GM12878 (cell line): ENCODE measurements around the gene HYCC2. TPM values are rescaled to one million over a fixed set of nuclear protein-coding genes. Genes with fewer than 3 reads are reported as not detected.

Source experiments
- ATAC-seq: fragments of 200-7000 bp; cut with Tn5 transposase; 3 replicates; pipeline ENCODE4 v1.9.1; 2020; ENCODE audit warnings: mild to moderate bottlenecking, moderate library complexity
- BruUV-seq: library from RNA; stranded (reverse); fragments of 400-500 nt; replicated peaks from 2 replicates; lab custom pipeline; 2021; lab: Mats Ljungman, UMichigan
- CTCF ChIA-PET: fragments of 300-600 bp; sonication (Branson Sonifier 250); formaldehyde crosslinking; extraction: SDS; loops from one replicate; lab custom pipeline; 2021; ENCODE audit warnings: inconsistent platforms; lab: Yijun Ruan, JAX
- POLR2A ChIA-PET: fragments of 350-600 bp; formaldehyde crosslinking; extraction: SDS; loops from one replicate; lab custom pipeline; 2021; ENCODE audit warnings: inconsistent platforms; lab: Charles Lee
- RAD21 ChIA-PET: fragments of 300-600 bp; sonication (Branson Sonifier 250); formaldehyde crosslinking; loops from one replicate; lab custom pipeline; 2023; ENCODE audit warnings: antibody characterized with exemption; ENCODE audit not compliant: unreplicated experiment; lab: Charles Lee
- SMC1A ChIA-PET: fragments of 300-600 bp; sonication (Branson Sonifier 250); formaldehyde crosslinking; loops from one replicate; lab custom pipeline; 2023; ENCODE audit not compliant: unreplicated experiment, uncharacterized antibody; lab: Charles Lee
- DNase-seq: peaks from one replicate; pipeline ENCODE4 v3.0.0-alpha.2; 2011; ENCODE audit warnings: low read depth, low spot score
- FAIRE-seq: peaks from 3 replicates; lab custom pipeline; 2011; peaks lifted over from hg19 to GRCh38; lab: Jason Lieb, UNC
- H2AFZ ChIP-seq: 2 replicates; pipeline ENCODE4 v1.6.0; 2011; ENCODE audit warnings: low read depth, low read length, control low read depth; ENCODE audit not compliant: control insufficient read depth
- H3K27ac ChIP-seq: 2 replicates; pipeline ENCODE4 v1.5.1; 2011; ENCODE audit warnings: control low read depth; ENCODE audit not compliant: control insufficient read depth, insufficient read depth
- H3K27me3 ChIP-seq, 2 experiments: replicated peaks in 1 of 2; 2 replicates each; pipeline versions ENCODE4 v1.6.0 to v1.6.1; 2011; ENCODE audit warnings: low read length in 1 of 2; ENCODE audit not compliant: control insufficient read depth in 2 of 2, insufficient read depth in 2 of 2
- H3K36me3 ChIP-seq, 2 experiments: 2 replicates each; pipeline ENCODE4 v1.5.1; 2011; ENCODE audit warnings: low read length in 1 of 2; ENCODE audit not compliant: control insufficient read depth in 2 of 2, insufficient read depth in 2 of 2
- H3K4me1 ChIP-seq: 2 replicates; pipeline ENCODE4 v1.6.1; 2011; ENCODE audit warnings: mild to moderate bottlenecking, low read length, moderate library complexity, mixed read lengths; ENCODE audit not compliant: control insufficient read depth, insufficient read depth
- H3K4me2 ChIP-seq: 2 replicates; pipeline ENCODE4 v1.6.0; 2011; ENCODE audit warnings: control low read depth; ENCODE audit not compliant: control insufficient read depth, insufficient read depth
- H3K4me3 ChIP-seq: fragments of 200-600 bp; sonication (generic); 2 replicates; pipeline ENCODE4 v1.5.1; 2016
- H3K79me2 ChIP-seq: 2 replicates; pipeline ENCODE4 v1.6.0; 2011; ENCODE audit warnings: low read length; ENCODE audit not compliant: control insufficient read depth, insufficient read depth
- H3K9ac ChIP-seq: 2 replicates; pipeline ENCODE4 v1.8.0; 2011; ENCODE audit warnings: low read length, control low read depth, mixed read lengths; ENCODE audit not compliant: control insufficient read depth, insufficient read depth
- H3K9me3 ChIP-seq: replicated peaks from 3 replicates; pipeline ENCODE4 v1.5.1; 2011; ENCODE audit warnings: mild to moderate bottlenecking, low read length; ENCODE audit not compliant: control insufficient read depth, insufficient read depth
- H4K20me1 ChIP-seq: 2 replicates; pipeline ENCODE4 v1.6.0; 2011; ENCODE audit not compliant: control insufficient read depth, insufficient read depth
- SRF ChIP-seq, 2 experiments: IDR thresholded peaks; 2 replicates each; pipeline ENCODE4 v1.6.1; 2011; ENCODE audit warnings: low read depth in 2 of 2, low read length in 2 of 2, mild to moderate bottlenecking in 1 of 2, moderate library complexity in 1 of 2
- SUPT20H ChIP-seq: IDR thresholded peaks from 2 replicates; pipeline ENCODE4 v1.6.1; 2011; ENCODE audit warnings: low read depth, mild to moderate bottlenecking, low read length, moderate library complexity, borderline replicate concordance; ENCODE audit not compliant: control insufficient read depth
- TBL1XR1 ChIP-seq: IDR thresholded peaks from 2 replicates; pipeline ENCODE4 v1.6.1; 2012; ENCODE audit warnings: low read depth, low read length, improper control_type of control experiment
- WGBS: methylation state at CpG from one replicate; pipeline ENCODE4 v1.1.6; 2016; ENCODE audit warnings: low lambda C conversion rate; ENCODE audit not compliant: insufficient replicate concordance, insufficient coverage; ENCODE audit errors: missing lambda C conversion rate; 5-methylcytosine and 5-hydroxymethylcytosine counted together
- in situ Hi-C: fragments of 300-500 bp; cut with MboI; formaldehyde crosslinking; loops from 9 replicates; pipeline ENCODE4 v1.14.3; 2018; ENCODE audit warnings: mixed read lengths
- intact Hi-C: fragments of 100-400 bp; cut with micrococcal nuclease; formaldehyde crosslinking; loops from one replicate; pipeline ENCODE4 v1.14.2; 2022; ENCODE audit not compliant: unreplicated experiment
- polyA plus RNA-seq, 11 experiments: library from polyadenylated mRNA; depleted of rRNA in 4 of 11; unstranded in 6 of 11; stranded (reverse) in 5 of 11; fragments of >200 nt; fragmentation: Nextera tagmentation in 4 of 11; fragmentation: Illumina TruSeq in 1 of 11; extraction: Ambion mirVana in 4 of 11; extraction: Trizol in 1 of 11; gene quantifications; 1 replicate in 1 of 11; 2 replicates in 10 of 11; pipeline versions ENCODE4 v1.2.1 to v1.2.3, GENCODE V29; 2011 to 2016; ENCODE audit warnings: inconsistent platforms in 2 of 11, missing spikeins in 2 of 11, low read depth in 1 of 11
- total RNA-seq, 4 experiments: library from RNA; depleted of rRNA in 3 of 4; stranded (reverse); fragments of >200 nt in 3 of 4; fragmentation: Illumina TruSeq in 1 of 4; extraction: Trizol in 1 of 4; gene quantifications; 2 replicates each; pipeline versions ENCODE4 v1.2.1 to v1.2.3, GENCODE V29; 2013 to 2021
- TF ChIP-seq, protein P1 (sequence below): fragments of 450-650 bp; IDR thresholded peaks from 2 replicates; pipeline ENCODE4 v1.6.1; 2017; ENCODE audit warnings: antibody characterized with exemption, mild to moderate bottlenecking, moderate library complexity

The HYCC2 gene
- total and polyA plus RNA-seq, 10 of the 15 experiments (the other 5 are each of a cell fraction or from before 2014, with no cell fraction given), result 3.4 to 17.4 (median 8.0) TPM

DNA sequence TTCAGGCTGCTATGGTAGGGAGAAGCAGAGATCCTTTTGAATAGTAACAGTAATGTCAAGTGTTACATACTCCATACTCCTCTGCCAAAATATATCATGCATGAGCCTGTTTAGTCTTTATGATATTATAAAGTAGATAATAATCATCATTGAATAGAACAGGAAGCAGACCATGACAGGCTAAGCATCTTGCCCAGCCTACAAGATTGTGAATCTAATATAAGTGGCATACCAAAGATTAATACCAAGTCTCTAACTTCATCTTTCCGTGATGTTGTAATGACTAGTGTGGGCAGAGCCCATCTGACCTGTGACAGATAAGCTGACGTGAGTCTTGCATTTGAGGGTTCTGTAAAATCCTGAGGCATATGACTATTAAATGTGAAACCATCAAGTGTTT lies 13.4 kb upstream of the HYCC2 start:
- H4K20me1 ChIP-seq, result no peaks in the 10 kb centered on the region
- CTCF ChIA-PET, result interaction anchor here (1.2 kb wide), 1 partner anchor 30 kb away, joined by 3 read pairs; no protein-coding TSS in a partner anchor
- H3K27me3 ChIP-seq, result no peaks in the 10 kb centered on the region
- H3K79me2 ChIP-seq, result no peaks in the 10 kb centered on the region
- POLR2A ChIA-PET, result interaction anchor here (1.0 kb wide), 1 partner anchor 28 kb away, joined by 4 read pairs; no protein-coding TSS in a partner anchor
- no peak for FAIRE-seq
- no peak for ATAC-seq
- H3K9ac ChIP-seq, result no peak overlapping the region
- H3K27ac ChIP-seq, result no peak overlapping the region
- no peak overlapping the region for H3K4me3 ChIP-seq
- TF ChIP-seq SUPT20H, result no peak
- TF ChIP-seq, protein P1, sequence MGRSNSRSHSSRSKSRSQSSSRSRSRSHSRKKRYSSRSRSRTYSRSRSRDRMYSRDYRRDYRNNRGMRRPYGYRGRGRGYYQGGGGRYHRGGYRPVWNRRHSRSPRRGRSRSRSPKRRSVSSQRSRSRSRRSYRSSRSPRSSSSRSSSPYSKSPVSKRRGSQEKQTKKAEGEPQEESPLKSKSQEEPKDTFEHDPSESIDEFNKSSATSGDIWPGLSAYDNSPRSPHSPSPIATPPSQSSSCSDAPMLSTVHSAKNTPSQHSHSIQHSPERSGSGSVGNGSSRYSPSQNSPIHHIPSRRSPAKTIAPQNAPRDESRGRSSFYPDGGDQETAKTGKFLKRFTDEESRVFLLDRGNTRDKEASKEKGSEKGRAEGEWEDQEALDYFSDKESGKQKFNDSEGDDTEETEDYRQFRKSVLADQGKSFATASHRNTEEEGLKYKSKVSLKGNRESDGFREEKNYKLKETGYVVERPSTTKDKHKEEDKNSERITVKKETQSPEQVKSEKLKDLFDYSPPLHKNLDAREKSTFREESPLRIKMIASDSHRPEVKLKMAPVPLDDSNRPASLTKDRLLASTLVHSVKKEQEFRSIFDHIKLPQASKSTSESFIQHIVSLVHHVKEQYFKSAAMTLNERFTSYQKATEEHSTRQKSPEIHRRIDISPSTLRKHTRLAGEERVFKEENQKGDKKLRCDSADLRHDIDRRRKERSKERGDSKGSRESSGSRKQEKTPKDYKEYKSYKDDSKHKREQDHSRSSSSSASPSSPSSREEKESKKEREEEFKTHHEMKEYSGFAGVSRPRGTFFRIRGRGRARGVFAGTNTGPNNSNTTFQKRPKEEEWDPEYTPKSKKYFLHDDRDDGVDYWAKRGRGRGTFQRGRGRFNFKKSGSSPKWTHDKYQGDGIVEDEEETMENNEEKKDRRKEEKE, result no peak
- TF ChIP-seq TBL1XR1, result no peak
- TF ChIP-seq SRF (IDR thresholded peaks at IDR 0.05; ENCODE audit: low read depth in 2 of 2, low read length in 2 of 2), result no peak
- H3K36me3 ChIP-seq, result peaks cover 2 to 4% of the 10 kb centered on the region in 2 experiments
- 98% methylated on average over 2 of the region's 2 CpGs for WGBS
- H2AFZ ChIP-seq, result no peak overlapping the region
- DNase-seq, result no peak
- RAD21 ChIA-PET, result interaction anchor here (1.0 kb wide), 1 partner anchor 16 kb away, joined by 3 read pairs; no protein-coding TSS in a partner anchor
- no peak overlapping the region for H3K4me2 ChIP-seq
- intact Hi-C loops (no loop called here), in situ Hi-C loops (no loop called here)
- H3K4me1 ChIP-seq, result no peaks in the 10 kb centered on the region
- no TSS peak for BruUV-seq
- SMC1A ChIA-PET, result no interaction called here
- no peaks in the 10 kb centered on the region for H3K9me3 ChIP-seq
